Parathyroid adenoma (tissue), 2 donors: ENCODE measurements around the gene CHFR.

Experiments used
- H2AFZ ChIP-seq: fragments of 300-600 bp; sonication (generic); one replicate; pipeline ENCODE4 v1.7.0; 2017; ENCODE audit warnings: antibody characterized with exemption, mild to moderate bottlenecking
- H3K27ac ChIP-seq: fragments of 300-600 bp; sonication (generic); one replicate; pipeline ENCODE4 v1.7.0; 2017
- H3K27me3 ChIP-seq: fragments of 300-600 bp; sonication (generic); one replicate; pipeline ENCODE4 v1.7.0; 2017; ENCODE audit warnings: low read length; ENCODE audit not compliant: control insufficient read depth, insufficient read depth
- H3K36me3 ChIP-seq: fragments of 300-600 bp; sonication (generic); one replicate; pipeline ENCODE4 v1.7.0; 2017; ENCODE audit warnings: low read length; ENCODE audit not compliant: control insufficient read depth, insufficient read depth
- H3K4me1 ChIP-seq: fragments of 300-600 bp; sonication (generic); one replicate; pipeline ENCODE4 v1.7.0; 2017; ENCODE audit warnings: control low read depth
- H3K4me2 ChIP-seq: fragments of 300-600 bp; sonication (generic); one replicate; pipeline ENCODE4 v1.7.0; 2017; ENCODE audit warnings: low read length
- H3K4me3 ChIP-seq: fragments of 300-600 bp; sonication (generic); one replicate; pipeline ENCODE4 v1.7.0; 2017; ENCODE audit warnings: low read depth, low read length
- H3K79me2 ChIP-seq: fragments of 300-600 bp; sonication (generic); one replicate; pipeline ENCODE4 v1.7.0; 2017; ENCODE audit warnings: control low read depth
- H3K9ac ChIP-seq: fragments of 300-600 bp; sonication (generic); one replicate; pipeline ENCODE4 v1.7.0; 2017; ENCODE audit warnings: mild to moderate bottlenecking
- H3K9me3 ChIP-seq: fragments of 300-600 bp; sonication (generic); one replicate; pipeline ENCODE4 v1.7.0; 2017; ENCODE audit warnings: low read length; ENCODE audit not compliant: control insufficient read depth
- TF ChIP-seq, protein P1 (sequence below): fragments of 300-600 bp; sonication (generic); IDR thresholded peaks from one replicate; pipeline ENCODE4 v1.7.0; 2017; ENCODE audit warnings: antibody characterized with exemption, mild to moderate bottlenecking
- donor health status: primary hyperparathyroidism.

Gene CHFR

GRCh38 chr12:132853285-132854092 lies 33.9 kb downstream of the CHFR start:
- TF ChIP-seq, protein P1, sequence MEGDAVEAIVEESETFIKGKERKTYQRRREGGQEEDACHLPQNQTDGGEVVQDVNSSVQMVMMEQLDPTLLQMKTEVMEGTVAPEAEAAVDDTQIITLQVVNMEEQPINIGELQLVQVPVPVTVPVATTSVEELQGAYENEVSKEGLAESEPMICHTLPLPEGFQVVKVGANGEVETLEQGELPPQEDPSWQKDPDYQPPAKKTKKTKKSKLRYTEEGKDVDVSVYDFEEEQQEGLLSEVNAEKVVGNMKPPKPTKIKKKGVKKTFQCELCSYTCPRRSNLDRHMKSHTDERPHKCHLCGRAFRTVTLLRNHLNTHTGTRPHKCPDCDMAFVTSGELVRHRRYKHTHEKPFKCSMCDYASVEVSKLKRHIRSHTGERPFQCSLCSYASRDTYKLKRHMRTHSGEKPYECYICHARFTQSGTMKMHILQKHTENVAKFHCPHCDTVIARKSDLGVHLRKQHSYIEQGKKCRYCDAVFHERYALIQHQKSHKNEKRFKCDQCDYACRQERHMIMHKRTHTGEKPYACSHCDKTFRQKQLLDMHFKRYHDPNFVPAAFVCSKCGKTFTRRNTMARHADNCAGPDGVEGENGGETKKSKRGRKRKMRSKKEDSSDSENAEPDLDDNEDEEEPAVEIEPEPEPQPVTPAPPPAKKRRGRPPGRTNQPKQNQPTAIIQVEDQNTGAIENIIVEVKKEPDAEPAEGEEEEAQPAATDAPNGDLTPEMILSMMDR: no peak
- Histone ChIP-seq H3K79me2 (peaks cover 3% of the 10 kb centered on the region), H3K9ac (no peak overlapping the region), H3K36me3 (no peaks in the 10 kb centered on the region), H2AFZ (no peak overlapping the region), H3K4me3 (no peak overlapping the region), H3K4me2 (no peak overlapping the region), H3K27ac (no peak overlapping the region), H3K9me3 (no peaks in the 10 kb centered on the region), H3K4me1 (no peaks in the 10 kb centered on the region), H3K27me3 (no peaks in the 10 kb centered on the region)

DNA sequence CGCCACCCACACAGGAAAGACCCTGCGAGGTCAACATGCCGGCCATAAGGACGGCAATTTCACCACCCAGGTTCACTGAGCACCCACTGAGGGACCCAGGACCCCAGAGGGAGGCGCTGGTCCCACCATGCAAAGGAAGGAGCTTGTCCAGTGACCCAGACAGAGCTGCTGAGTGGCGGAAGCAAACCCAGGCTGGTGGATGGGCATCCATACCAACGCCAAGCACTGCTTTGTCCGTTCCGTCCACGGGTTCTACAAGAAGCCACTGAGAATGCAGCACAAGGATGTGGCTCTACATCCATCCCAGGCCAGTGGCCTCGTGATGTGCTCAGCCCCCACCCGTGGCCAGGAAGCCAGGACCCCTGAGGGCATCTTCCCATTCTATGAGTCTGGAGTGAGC lies 34.9 kb downstream of the CHFR start:
- no peaks in the 10 kb centered on the region for H3K4me1 ChIP-seq
- TF ChIP-seq, protein P1: no peak
- H2AFZ ChIP-seq: no peak overlapping the region
- H3K9ac ChIP-seq: no peak overlapping the region
- H3K27ac ChIP-seq: no peak overlapping the region
- no peaks in the 10 kb centered on the region for H3K27me3 ChIP-seq
- H3K9me3 ChIP-seq: no peaks in the 10 kb centered on the region
- peaks cover 3% of the 10 kb centered on the region for H3K79me2 ChIP-seq
- H3K4me2 ChIP-seq: no peak overlapping the region
- H3K4me3 ChIP-seq: no peak overlapping the region
- no peaks in the 10 kb centered on the region for H3K36me3 ChIP-seq

DNA sequence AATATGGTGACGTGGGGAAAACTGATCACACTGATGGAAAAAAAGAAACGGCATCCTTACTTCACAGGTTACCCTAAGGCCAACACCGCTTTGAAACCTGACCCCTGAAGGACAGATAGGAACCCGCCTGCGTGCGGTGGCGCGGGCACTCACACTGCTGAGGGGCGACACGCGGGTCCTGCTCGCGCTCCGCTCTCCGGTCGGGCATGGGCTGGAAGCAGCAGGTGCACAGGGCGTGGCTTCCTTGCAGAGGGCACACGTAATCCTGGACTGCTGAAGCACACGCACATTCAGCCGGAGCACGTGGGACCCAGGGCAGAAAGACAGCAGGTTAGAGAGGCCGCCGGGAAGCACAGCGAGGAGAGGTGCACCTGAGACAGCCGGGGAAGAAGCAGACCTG lies 35.9 kb downstream of the CHFR start:
- no peaks in the 10 kb centered on the region for H3K4me1 ChIP-seq
- H3K9ac ChIP-seq: no peak overlapping the region
- no peak overlapping the region for H3K4me2 ChIP-seq
- H3K27ac ChIP-seq: no peak overlapping the region
- no peaks in the 10 kb centered on the region for H3K36me3 ChIP-seq
- peaks cover 3% of the 10 kb centered on the region for H3K79me2 ChIP-seq
- H3K27me3 ChIP-seq: no peaks in the 10 kb centered on the region
- H3K4me3 ChIP-seq: no peak overlapping the region
- H3K9me3 ChIP-seq: no peaks in the 10 kb centered on the region
- H2AFZ ChIP-seq: no peak overlapping the region
- TF ChIP-seq, protein P1: no peak

GRCh38 chr12:132850291-132850690 lies 37.1 kb downstream of the CHFR start:
- Histone ChIP-seq H2AFZ (no peak overlapping the region), H3K79me2 (peaks cover 3% of the 10 kb centered on the region), H3K36me3 (no peaks in the 10 kb centered on the region), H3K9me3 (no peaks in the 10 kb centered on the region), H3K4me2 (no peak overlapping the region), H3K4me1 (no peaks in the 10 kb centered on the region), H3K9ac (no peak overlapping the region), H3K4me3 (no peak overlapping the region), H3K27ac (no peak overlapping the region), H3K27me3 (no peaks in the 10 kb centered on the region)
- TF ChIP-seq, protein P1: no peak

DNA sequence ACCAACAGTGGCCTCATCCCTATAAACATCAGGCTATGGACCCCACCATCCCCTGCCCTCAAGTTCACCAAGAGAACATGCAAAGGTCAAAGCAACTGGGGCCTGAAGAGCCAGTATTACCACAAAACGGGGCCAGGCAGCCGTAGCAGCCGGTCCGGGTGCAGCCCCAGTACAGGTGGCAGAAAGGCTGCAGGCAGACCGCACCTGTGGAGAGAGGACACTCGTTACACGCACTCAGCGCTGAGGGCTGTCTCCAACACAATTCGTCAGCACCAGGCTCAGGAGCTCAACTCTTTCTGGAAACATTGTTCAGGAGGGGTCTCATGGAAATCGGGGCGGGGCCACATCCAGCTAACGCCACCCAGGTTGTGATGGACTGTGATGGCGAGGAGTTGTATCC lies 38.9 kb downstream of the CHFR start:
- H3K27ac ChIP-seq: no peak overlapping the region
- H3K9ac ChIP-seq: no peak overlapping the region
- no peaks in the 10 kb centered on the region for H3K27me3 ChIP-seq
- peaks cover 3% of the 10 kb centered on the region for H3K79me2 ChIP-seq
- H3K9me3 ChIP-seq: no peaks in the 10 kb centered on the region
- TF ChIP-seq, protein P1: no peak
- no peaks in the 10 kb centered on the region for H3K36me3 ChIP-seq
- no peaks in the 10 kb centered on the region for H3K4me1 ChIP-seq
- no peak overlapping the region for H2AFZ ChIP-seq
- H3K4me2 ChIP-seq: no peak overlapping the region
- no peak overlapping the region for H3K4me3 ChIP-seq
